Calu3 (cell line): ENCODE results near the gene ANXA9. TPM values are rescaled to one million over a fixed set of nuclear protein-coding genes. Genes with fewer than 3 reads are reported as not detected.

ENCODE experiments used
- BruUV-seq: library from RNA; stranded (reverse); fragments of 400-500 nt; replicated peaks from 2 replicates; lab custom pipeline; 2021; lab: Mats Ljungman, UMichigan
- CTCF ChIA-PET: fragments of 300-600 bp; sonication (Branson Sonifier 250); formaldehyde crosslinking; loops from one replicate; lab custom pipeline; 2022; ENCODE audit warnings: antibody characterized with exemption; lab: Charles Lee
- DNase-seq: peaks from one replicate; pipeline ENCODE4 v3.0.0; 2022
- H3K27ac Mint-ChIP-seq: one replicate; pipeline ENCODE4 v1.8.0; 2022; ENCODE audit warnings: mixed read lengths; ENCODE audit not compliant: unreplicated experiment
- H3K27me3 Mint-ChIP-seq: one replicate; pipeline ENCODE4 v1.8.0; 2022; ENCODE audit warnings: mixed read lengths; ENCODE audit not compliant: unreplicated experiment
- H3K36me3 Mint-ChIP-seq: one replicate; pipeline ENCODE4 v1.8.0; 2022; ENCODE audit warnings: mild to moderate bottlenecking, moderate library complexity, mixed read lengths; ENCODE audit not compliant: insufficient read depth, unreplicated experiment
- H3K4me1 Mint-ChIP-seq: one replicate; pipeline ENCODE4 v1.8.0; 2022; ENCODE audit warnings: mild to moderate bottlenecking, low read depth, mixed read lengths; ENCODE audit not compliant: unreplicated experiment
- H3K4me3 Mint-ChIP-seq: one replicate; pipeline ENCODE4 v1.8.0; 2022; ENCODE audit warnings: mild to moderate bottlenecking, low read depth, moderate library complexity, mixed read lengths; ENCODE audit not compliant: unreplicated experiment
- H3K9me3 Mint-ChIP-seq: one replicate; pipeline ENCODE4 v1.8.0; 2022; ENCODE audit warnings: low read depth, mixed read lengths; ENCODE audit not compliant: unreplicated experiment
- CTCF ChIP-seq: fragments of 200-600 bp; IDR thresholded peaks from one replicate; pipeline ENCODE4 v1.8.0; 2022; ENCODE audit warnings: antibody characterized with exemption; ENCODE audit not compliant: unreplicated experiment
- intact Hi-C: fragments of 100-400 bp; cut with micrococcal nuclease; formaldehyde crosslinking; loops from one replicate; pipeline ENCODE4 v1.10.0; 2022; ENCODE audit not compliant: unreplicated experiment
- total RNA-seq: library from RNA; stranded (reverse); gene quantifications from 2 replicates; pipeline ENCODE4 v1.2.3, GENCODE V29; 2022

ANXA9 gene
- total RNA-seq, 1 experiment from 2014 or later = 15.4 TPM

- no peak overlapping the region for H3K4me3 Mint-ChIP-seq
- no peaks in the 10 kb centered on the region for H3K9me3 Mint-ChIP-seq
- CTCF ChIA-PET = interaction anchor here (0.6 to 1.8 kb wide), 3 partner anchors 16 to 131 kb away, joined by 3 to 6 read pairs (median 4); no protein-coding TSS in a partner anchor
- no peaks in the 10 kb centered on the region for H3K27me3 Mint-ChIP-seq
- H3K27ac Mint-ChIP-seq = no peak overlapping the region
- peaks cover 78% of the 10 kb centered on the region for H3K36me3 Mint-ChIP-seq
- no peak for TF ChIP-seq CTCF
- no peak for DNase-seq
- peaks cover 5% of the 10 kb centered on the region for H3K4me1 Mint-ChIP-seq
- BruUV-seq = no TSS peak
- intact Hi-C loops = no loop called here
Measured at GRCh38 chr1:150957666-150958065, 24.4 kb upstream of the ANXA9 start.

- no peak for DNase-seq
- Mint-ChIP-seq H3K27me3 (no peaks in the 10 kb centered on the region), H3K9me3 (no peaks in the 10 kb centered on the region), H3K36me3 (peaks cover 87% of the 10 kb centered on the region), H3K4me3 (no peak overlapping the region), H3K4me1 (peaks cover 5% of the 10 kb centered on the region), H3K27ac (no peak overlapping the region)
- CTCF ChIA-PET = interaction anchor here (0.6 to 0.7 kb wide), 3 partner anchors 9 to 253 kb away, joined by 3 to 6 read pairs (median 4); no protein-coding TSS in a partner anchor
- intact Hi-C loops = no loop called here
- no peak for TF ChIP-seq CTCF
- BruUV-seq = no TSS peak
Measured at GRCh38 chr1:150960646-150961045, 21.4 kb upstream of the ANXA9 start.

- H3K27ac Mint-ChIP-seq = no peak overlapping the region
- no peaks in the 10 kb centered on the region for H3K9me3 Mint-ChIP-seq
- no peaks in the 10 kb centered on the region for H3K27me3 Mint-ChIP-seq
- peaks cover 89% of the 10 kb centered on the region for H3K36me3 Mint-ChIP-seq
- CTCF ChIA-PET = no interaction called here
- no peak for TF ChIP-seq CTCF
- no TSS peak for BruUV-seq
- peaks cover 5% of the 10 kb centered on the region for H3K4me1 Mint-ChIP-seq
- intact Hi-C loops = no loop called here
- no peak for DNase-seq
- no peak overlapping the region for H3K4me3 Mint-ChIP-seq
Measured at GRCh38 chr1:150961756-150962155, 20.3 kb upstream of the ANXA9 start.

- TF ChIP-seq CTCF = no peak
- no TSS peak for BruUV-seq
- CTCF ChIA-PET = no interaction called here
- Mint-ChIP-seq H3K9me3 (no peaks in the 10 kb centered on the region), H3K36me3 (peaks cover 91% of the 10 kb centered on the region), H3K27me3 (no peaks in the 10 kb centered on the region), H3K4me3 (no peak overlapping the region), H3K4me1 (no peaks in the 10 kb centered on the region), H3K27ac (no peak overlapping the region)
- no peak for DNase-seq
- intact Hi-C loops = no loop called here
Measured at GRCh38 chr1:150963321-150964163, 18.6 kb upstream of the ANXA9 start.
